ENCODE measurements around the gene ATP1A3.

Gene ATP1A3

DNA sequence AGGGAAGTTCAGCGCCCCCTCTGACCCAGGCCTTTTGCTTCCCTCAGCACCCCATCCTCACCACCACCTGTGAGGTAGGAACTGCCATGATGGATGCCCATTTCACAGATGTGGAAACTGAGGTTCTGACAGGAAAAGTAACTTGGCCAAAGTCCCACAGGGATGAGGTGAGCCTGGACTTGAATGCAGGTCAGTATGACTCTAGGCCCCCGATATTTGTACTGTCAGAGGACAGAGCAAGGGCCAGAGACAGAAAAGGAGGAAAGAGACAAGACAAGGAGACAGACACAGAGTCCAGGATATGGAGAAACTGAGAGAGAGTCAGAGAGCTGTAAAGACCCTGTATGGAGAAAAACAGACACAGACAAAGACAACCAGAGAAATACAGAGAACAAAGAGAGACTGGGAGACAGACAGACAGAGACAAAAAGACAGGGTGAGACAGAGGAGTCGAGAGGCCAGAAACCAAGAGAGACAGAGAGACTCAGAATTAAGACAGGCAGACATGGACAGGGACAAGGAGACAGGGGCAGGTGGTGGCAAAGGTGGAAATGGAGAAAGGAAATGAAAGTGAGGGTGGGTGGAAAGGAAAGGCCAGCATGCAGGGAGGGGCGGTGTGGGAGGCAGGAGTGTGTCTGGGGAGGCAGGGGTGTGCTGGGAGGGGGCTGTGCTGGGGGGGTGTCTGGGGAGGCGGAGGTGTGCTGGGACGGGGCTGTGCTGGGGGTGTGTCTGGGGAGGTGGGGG lies 70.8 kb downstream of the ATP1A3 start:
- Histone ChIP-seq H3K4me1 (ENCODE audit: insufficient read depth, low read length) (peaks cover 2% of the 10 kb centered on the region), H3K4me3 (ENCODE audit: low read length) (no peak overlapping the region), H3K27me3 (ENCODE audit: insufficient read depth, low read length) (peaks cover 54% of the 10 kb centered on the region), H2AFZ (ENCODE audit: low read depth, low read length) (no peak overlapping the region), H3K36me3 (ENCODE audit: insufficient read depth, low read length) (no peaks in the 10 kb centered on the region), H3K9me3 (ENCODE audit: low read length) (no peaks in the 10 kb centered on the region)

- Histone ChIP-seq H3K36me3 (ENCODE audit: insufficient read depth, low read length) (no peaks in the 10 kb centered on the region), H3K4me1 (ENCODE audit: insufficient read depth, low read length) (no peaks in the 10 kb centered on the region), H2AFZ (ENCODE audit: low read depth, low read length) (no peak overlapping the region), H3K27me3 (ENCODE audit: insufficient read depth, low read length) (peaks cover 50% of the 10 kb centered on the region), H3K9me3 (ENCODE audit: low read length) (no peaks in the 10 kb centered on the region), H3K4me3 (ENCODE audit: low read length) (no peak overlapping the region)
Observed at GRCh38 chr19:41922585-41922984, 71.4 kb downstream of the ATP1A3 start.

GRCh38 chr19:41921577-41922576 lies 72.2 kb downstream of the ATP1A3 start:
- Histone ChIP-seq H2AFZ (ENCODE audit: low read depth, low read length) (no peak overlapping the region), H3K36me3 (ENCODE audit: insufficient read depth, low read length) (no peaks in the 10 kb centered on the region), H3K9me3 (ENCODE audit: low read length) (no peaks in the 10 kb centered on the region), H3K4me1 (ENCODE audit: insufficient read depth, low read length) (no peaks in the 10 kb centered on the region), H3K27me3 (ENCODE audit: insufficient read depth, low read length) (peaks cover 46% of the 10 kb centered on the region), H3K4me3 (ENCODE audit: low read length) (no peak overlapping the region)

DNA sequence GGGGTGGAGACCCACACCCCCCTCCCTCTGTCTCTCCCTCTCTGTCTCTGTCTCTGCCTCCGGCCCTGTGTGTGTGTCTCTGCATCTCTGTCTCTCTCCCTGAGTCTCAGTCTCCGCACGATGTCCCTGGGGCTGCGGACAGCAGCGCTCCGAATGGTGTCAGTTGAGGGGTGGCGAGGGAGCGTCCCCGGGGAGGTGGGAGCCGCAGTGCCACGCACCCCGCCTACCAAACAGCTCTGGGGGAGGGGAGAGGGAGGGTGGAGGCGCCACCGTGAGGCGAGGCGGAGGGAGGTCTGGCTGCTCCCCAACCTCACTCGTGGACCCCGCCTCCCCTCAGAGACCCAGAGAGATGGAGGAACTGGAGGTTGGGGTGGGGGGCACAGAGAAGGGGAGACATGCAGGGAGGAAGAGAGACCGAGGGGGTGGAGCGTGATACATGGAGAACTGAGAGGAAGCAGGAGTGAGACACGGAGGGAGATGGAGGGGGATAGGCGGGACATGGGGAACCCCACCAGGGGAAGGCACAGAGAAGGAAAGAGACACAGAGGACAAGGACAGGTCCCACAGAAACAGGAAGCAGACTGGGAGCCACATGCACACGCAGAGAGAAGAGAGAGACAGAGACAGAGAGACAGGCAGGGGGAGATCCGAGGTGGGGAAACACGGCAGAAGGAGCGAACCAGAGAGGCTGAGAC lies 73.0 kb downstream of the ATP1A3 start:
- Histone ChIP-seq H3K4me1 (ENCODE audit: insufficient read depth, low read length) (no peaks in the 10 kb centered on the region), H3K9me3 (ENCODE audit: low read length) (no peaks in the 10 kb centered on the region), H2AFZ (ENCODE audit: low read depth, low read length) (no peak overlapping the region), H3K27me3 (ENCODE audit: insufficient read depth, low read length) (peaks cover 48% of the 10 kb centered on the region), H3K4me3 (ENCODE audit: low read length) (no peak overlapping the region), H3K36me3 (ENCODE audit: insufficient read depth, low read length) (no peaks in the 10 kb centered on the region)

GRCh38 chr19:41919948-41920712 lies 73.9 kb downstream of the ATP1A3 start:
- H3K36me3 ChIP-seq (ENCODE audit: insufficient read depth, low read length), result no peaks in the 10 kb centered on the region
- H3K9me3 ChIP-seq (ENCODE audit: low read length), result no peaks in the 10 kb centered on the region
- H3K4me1 ChIP-seq (ENCODE audit: insufficient read depth, low read length), result no peaks in the 10 kb centered on the region
- no peak overlapping the region for H2AFZ ChIP-seq (ENCODE audit: low read depth, low read length)
- peaks cover 54% of the 10 kb centered on the region for H3K27me3 ChIP-seq (ENCODE audit: insufficient read depth, low read length)
- no peak overlapping the region for H3K4me3 ChIP-seq (ENCODE audit: low read length)

GRCh38 chr19:41918653-41919244 lies 75.3 kb downstream of the ATP1A3 start:
- no peaks in the 10 kb centered on the region for H3K4me1 ChIP-seq (ENCODE audit: insufficient read depth, low read length)
- H3K27me3 ChIP-seq (ENCODE audit: insufficient read depth, low read length), result peaks cover 61% of the 10 kb centered on the region
- H3K4me3 ChIP-seq (ENCODE audit: low read length), result no peak overlapping the region
- no peak overlapping the region for H2AFZ ChIP-seq (ENCODE audit: low read depth, low read length)
- no peaks in the 10 kb centered on the region for H3K9me3 ChIP-seq (ENCODE audit: low read length)
- H3K36me3 ChIP-seq (ENCODE audit: insufficient read depth, low read length), result no peaks in the 10 kb centered on the region

DNA sequence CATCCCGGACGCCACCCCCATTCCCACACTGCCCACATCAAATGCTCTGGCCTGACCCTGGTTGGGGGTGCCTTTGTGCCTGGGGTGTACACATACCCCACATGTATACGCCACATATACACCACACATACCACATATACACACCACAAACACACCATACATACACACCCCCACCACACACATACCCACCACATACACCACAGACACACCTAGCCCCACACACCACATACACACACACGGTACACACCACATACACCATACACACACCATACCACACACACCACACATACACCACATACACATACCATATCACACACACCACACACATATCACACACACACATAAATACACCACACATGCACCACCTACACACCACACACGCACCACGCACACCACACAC lies 75.9 kb downstream of the ATP1A3 start:
- no peak overlapping the region for H3K4me3 ChIP-seq (ENCODE audit: low read length)
- no peaks in the 10 kb centered on the region for H3K4me1 ChIP-seq (ENCODE audit: insufficient read depth, low read length)
- H3K36me3 ChIP-seq (ENCODE audit: insufficient read depth, low read length), result no peaks in the 10 kb centered on the region
- no peaks in the 10 kb centered on the region for H3K9me3 ChIP-seq (ENCODE audit: low read length)
- H2AFZ ChIP-seq (ENCODE audit: low read depth, low read length), result no peak overlapping the region
- H3K27me3 ChIP-seq (ENCODE audit: insufficient read depth, low read length), result peaks cover 61% of the 10 kb centered on the region

DNA sequence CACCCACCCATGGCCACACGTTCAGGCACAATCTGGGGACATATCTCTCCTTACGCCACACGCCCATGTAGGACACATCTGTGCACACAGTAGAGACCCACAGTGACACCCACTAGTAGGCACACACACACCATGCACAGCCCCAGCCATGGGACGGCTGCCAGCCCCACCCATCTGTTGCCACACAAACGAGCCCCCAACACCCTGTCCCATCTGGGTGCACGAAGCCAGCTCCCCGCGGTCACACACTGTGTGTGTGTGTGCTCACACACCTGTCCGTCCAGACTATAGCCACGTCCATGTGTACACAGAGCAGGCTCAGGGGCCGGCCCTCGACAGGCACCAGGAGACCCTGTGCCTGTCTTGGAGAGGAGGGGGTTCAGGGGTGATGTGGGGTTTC lies 76.4 kb downstream of the ATP1A3 start:
- Histone ChIP-seq H3K4me1 (ENCODE audit: insufficient read depth, low read length) (no peaks in the 10 kb centered on the region), H3K4me3 (ENCODE audit: low read length) (no peak overlapping the region), H2AFZ (ENCODE audit: low read depth, low read length) (no peak overlapping the region), H3K9me3 (ENCODE audit: low read length) (no peaks in the 10 kb centered on the region), H3K27me3 (ENCODE audit: insufficient read depth, low read length) (peaks cover 60% of the 10 kb centered on the region), H3K36me3 (ENCODE audit: insufficient read depth, low read length) (no peaks in the 10 kb centered on the region)
